ENCODE results near the gene EVC. TPM values are rescaled to one million over a fixed set of nuclear protein-coding genes. Genes with fewer than 3 reads are reported as not detected.

EVC gene
- total RNA-seq, 1 donor from 2014 or later: 30.2 TPM

DNA sequence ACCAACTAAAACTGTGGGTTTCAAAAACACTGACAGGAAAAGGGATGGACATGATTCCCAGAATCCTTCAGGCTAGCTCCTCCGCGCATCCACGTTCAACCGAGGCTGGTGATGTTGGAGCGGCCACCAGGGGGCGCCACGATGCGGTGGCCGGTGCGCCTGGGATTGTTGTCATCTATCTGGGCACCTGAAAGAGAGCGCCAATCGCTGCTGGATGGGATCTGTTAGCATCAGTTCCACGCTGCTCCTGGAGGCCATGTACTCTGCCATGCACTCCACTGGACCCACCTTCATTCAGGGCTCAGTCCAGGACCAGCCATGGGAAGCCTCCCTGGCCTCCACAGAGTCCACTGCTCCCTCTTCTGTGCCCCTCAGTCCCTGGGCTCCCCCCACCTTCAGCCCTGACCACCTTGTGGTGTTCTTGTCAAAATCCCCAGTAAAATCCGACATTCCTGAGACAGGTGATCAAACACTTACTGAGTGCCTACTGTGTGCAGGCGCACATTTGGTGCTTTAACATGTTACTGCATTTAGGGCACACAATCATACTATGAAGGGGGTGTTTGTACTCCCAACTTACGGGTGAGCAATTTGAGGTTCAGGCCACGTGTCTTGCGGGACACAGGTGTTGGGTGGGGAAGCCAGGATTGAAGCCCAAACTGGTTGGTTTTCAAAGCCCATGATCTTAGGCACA lies 110.8 kb downstream of the EVC start:
- no peaks in the 10 kb centered on the region for H3K4me1 Mint-ChIP-seq (ENCODE audit: low read depth)
- TF ChIP-seq, protein P1, sequence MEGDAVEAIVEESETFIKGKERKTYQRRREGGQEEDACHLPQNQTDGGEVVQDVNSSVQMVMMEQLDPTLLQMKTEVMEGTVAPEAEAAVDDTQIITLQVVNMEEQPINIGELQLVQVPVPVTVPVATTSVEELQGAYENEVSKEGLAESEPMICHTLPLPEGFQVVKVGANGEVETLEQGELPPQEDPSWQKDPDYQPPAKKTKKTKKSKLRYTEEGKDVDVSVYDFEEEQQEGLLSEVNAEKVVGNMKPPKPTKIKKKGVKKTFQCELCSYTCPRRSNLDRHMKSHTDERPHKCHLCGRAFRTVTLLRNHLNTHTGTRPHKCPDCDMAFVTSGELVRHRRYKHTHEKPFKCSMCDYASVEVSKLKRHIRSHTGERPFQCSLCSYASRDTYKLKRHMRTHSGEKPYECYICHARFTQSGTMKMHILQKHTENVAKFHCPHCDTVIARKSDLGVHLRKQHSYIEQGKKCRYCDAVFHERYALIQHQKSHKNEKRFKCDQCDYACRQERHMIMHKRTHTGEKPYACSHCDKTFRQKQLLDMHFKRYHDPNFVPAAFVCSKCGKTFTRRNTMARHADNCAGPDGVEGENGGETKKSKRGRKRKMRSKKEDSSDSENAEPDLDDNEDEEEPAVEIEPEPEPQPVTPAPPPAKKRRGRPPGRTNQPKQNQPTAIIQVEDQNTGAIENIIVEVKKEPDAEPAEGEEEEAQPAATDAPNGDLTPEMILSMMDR (IDR thresholded peaks at IDR 0.05; ENCODE audit: unreplicated experiment): peak; percentile 56
- H3K27me3 Mint-ChIP-seq: no peaks in the 10 kb centered on the region
- peaks cover 37% of the 10 kb centered on the region for H3K36me3 Mint-ChIP-seq (ENCODE audit: insufficient read depth)
- H3K9me3 Mint-ChIP-seq (ENCODE audit: low read depth): no peaks in the 10 kb centered on the region
- DNase-seq (ENCODE audit: low spot score, unreplicated experiment): no peak
- H3K27ac Mint-ChIP-seq: no peak overlapping the region
- no peak overlapping the region for H3K4me3 Mint-ChIP-seq (ENCODE audit: low read depth)

DNA sequence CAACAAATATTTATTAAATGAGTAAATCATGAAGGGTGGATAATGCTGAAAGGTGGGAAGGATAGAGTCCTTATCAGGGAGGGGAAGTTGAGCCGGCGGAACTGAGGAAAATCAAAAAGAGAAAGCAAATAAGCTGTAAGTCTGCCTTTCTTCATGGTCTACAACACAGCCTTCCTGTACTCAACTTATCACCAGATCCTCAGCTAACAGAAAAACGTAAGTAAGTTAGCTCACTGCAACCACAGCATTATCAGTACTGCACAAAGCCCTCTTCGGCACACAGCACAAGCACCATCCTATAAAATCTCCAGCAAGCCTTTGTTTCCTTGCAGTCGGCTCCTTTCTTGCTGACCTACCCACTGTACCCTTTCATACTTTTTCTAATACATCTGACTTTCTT lies 111.6 kb downstream of the EVC start:
- H3K36me3 Mint-ChIP-seq (ENCODE audit: insufficient read depth): peaks cover 36% of the 10 kb centered on the region
- H3K9me3 Mint-ChIP-seq (ENCODE audit: low read depth): no peaks in the 10 kb centered on the region
- no peak overlapping the region for H3K4me3 Mint-ChIP-seq (ENCODE audit: low read depth)
- H3K27me3 Mint-ChIP-seq: no peaks in the 10 kb centered on the region
- TF ChIP-seq, protein P1 (IDR thresholded peaks at IDR 0.05; ENCODE audit: unreplicated experiment): no peak
- no peak for DNase-seq (ENCODE audit: low spot score, unreplicated experiment)
- no peak overlapping the region for H3K27ac Mint-ChIP-seq
- H3K4me1 Mint-ChIP-seq (ENCODE audit: low read depth): no peaks in the 10 kb centered on the region

- Mint-ChIP-seq H3K9me3 (ENCODE audit: low read depth) (no peaks in the 10 kb centered on the region), H3K27me3 (no peaks in the 10 kb centered on the region), H3K36me3 (ENCODE audit: insufficient read depth) (peaks cover 37% of the 10 kb centered on the region), H3K27ac (no peak overlapping the region), H3K4me1 (ENCODE audit: low read depth) (no peaks in the 10 kb centered on the region), H3K4me3 (ENCODE audit: low read depth) (no peak overlapping the region)
- DNase-seq (ENCODE audit: low spot score, unreplicated experiment): no peak
- TF ChIP-seq, protein P1 (IDR thresholded peaks at IDR 0.05; ENCODE audit: unreplicated experiment): no peak
These were observed 112.7 kb downstream of the EVC start for GRCh38 chr4:5823542-5824211.

DNA sequence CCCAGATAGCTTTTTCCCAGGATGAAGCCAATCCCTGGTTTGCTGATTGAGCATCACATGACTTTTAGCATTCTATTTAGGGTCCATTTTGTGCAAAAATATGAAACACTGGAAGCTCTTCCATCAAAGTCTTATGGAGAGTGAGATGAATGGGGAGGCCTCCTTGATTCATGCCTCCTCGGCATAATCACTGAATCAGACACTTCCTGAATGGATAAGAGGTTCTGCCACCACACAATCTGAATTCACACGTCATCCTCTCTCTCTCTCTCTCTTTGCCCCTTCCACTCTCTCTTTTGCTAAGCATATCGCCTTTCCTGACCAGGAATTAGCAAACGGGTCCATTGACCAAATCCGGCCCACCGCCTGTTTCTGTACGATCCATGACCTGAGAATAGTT lies 113.2 kb downstream of the EVC start:
- no peak for DNase-seq (ENCODE audit: low spot score, unreplicated experiment)
- H3K27me3 Mint-ChIP-seq: no peaks in the 10 kb centered on the region
- H3K27ac Mint-ChIP-seq: no peak overlapping the region
- TF ChIP-seq, protein P1 (IDR thresholded peaks at IDR 0.05; ENCODE audit: unreplicated experiment): no peak
- no peak overlapping the region for H3K4me3 Mint-ChIP-seq (ENCODE audit: low read depth)
- H3K36me3 Mint-ChIP-seq (ENCODE audit: insufficient read depth): peaks cover 37% of the 10 kb centered on the region
- H3K9me3 Mint-ChIP-seq (ENCODE audit: low read depth): no peaks in the 10 kb centered on the region
- no peaks in the 10 kb centered on the region for H3K4me1 Mint-ChIP-seq (ENCODE audit: low read depth)

- Mint-ChIP-seq H3K36me3 (ENCODE audit: insufficient read depth) (peaks cover 37% of the 10 kb centered on the region), H3K27me3 (no peaks in the 10 kb centered on the region), H3K4me1 (ENCODE audit: low read depth) (no peaks in the 10 kb centered on the region), H3K27ac (no peak overlapping the region), H3K4me3 (ENCODE audit: low read depth) (no peak overlapping the region), H3K9me3 (ENCODE audit: low read depth) (no peaks in the 10 kb centered on the region)
- TF ChIP-seq, protein P1 (IDR thresholded peaks at IDR 0.05; ENCODE audit: unreplicated experiment): peak; percentile 50
- no peak for DNase-seq (ENCODE audit: low spot score, unreplicated experiment)
These were observed 113.6 kb downstream of the EVC start for GRCh38 chr4:5824635-5825034.
